Measurements from ENCODE around the gene ATG16L2.

- TF ChIP-seq CTCF (IDR thresholded peaks at IDR 0.05) (no peak), POLR2A (IDR thresholded peaks at IDR 0.05) (no peak)
Measured at GRCh38 chr11:72805216-72805615, 9.0 kb upstream of the ATG16L2 start.

Data from thyroid gland (tissue), 4 donors.